ENCODE measurements around the gene HLA-DMA.

DNA sequence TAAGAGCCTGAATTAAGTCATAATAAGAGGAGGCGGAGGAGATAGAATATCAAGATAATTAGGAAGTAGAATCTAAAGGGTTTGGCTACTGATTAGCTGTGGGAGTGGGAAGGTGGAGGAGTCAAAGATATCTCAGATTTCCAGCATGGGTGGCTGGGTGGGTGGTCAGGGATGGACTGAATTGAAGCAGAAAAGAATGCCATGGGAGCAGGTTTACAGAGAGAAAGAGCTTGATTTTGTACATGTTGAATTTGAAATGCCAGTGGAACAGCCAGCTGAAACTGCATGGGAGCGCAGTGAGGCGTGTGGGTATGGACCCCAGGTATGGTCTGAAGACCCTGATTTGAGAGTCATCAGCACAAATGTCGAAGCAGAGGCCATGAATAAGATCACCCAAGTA lies 1.4 kb upstream of the HLA-DMA start:
- TF ChIP-seq, protein P1, sequence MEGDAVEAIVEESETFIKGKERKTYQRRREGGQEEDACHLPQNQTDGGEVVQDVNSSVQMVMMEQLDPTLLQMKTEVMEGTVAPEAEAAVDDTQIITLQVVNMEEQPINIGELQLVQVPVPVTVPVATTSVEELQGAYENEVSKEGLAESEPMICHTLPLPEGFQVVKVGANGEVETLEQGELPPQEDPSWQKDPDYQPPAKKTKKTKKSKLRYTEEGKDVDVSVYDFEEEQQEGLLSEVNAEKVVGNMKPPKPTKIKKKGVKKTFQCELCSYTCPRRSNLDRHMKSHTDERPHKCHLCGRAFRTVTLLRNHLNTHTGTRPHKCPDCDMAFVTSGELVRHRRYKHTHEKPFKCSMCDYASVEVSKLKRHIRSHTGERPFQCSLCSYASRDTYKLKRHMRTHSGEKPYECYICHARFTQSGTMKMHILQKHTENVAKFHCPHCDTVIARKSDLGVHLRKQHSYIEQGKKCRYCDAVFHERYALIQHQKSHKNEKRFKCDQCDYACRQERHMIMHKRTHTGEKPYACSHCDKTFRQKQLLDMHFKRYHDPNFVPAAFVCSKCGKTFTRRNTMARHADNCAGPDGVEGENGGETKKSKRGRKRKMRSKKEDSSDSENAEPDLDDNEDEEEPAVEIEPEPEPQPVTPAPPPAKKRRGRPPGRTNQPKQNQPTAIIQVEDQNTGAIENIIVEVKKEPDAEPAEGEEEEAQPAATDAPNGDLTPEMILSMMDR (conservative IDR thresholded peaks at IDR 0.05): no peak
- no peak for TF ChIP-seq EZH2 (IDR thresholded peaks at IDR 0.05; ENCODE audit: low read depth)

Data from PC-9 (cell line).